SU-DHL-6 (cell line): Measurements from ENCODE around the gene TBC1D16.

Experiments
- H2AFZ ChIP-seq: fragments of 200-600 bp; sonication (generic); 2 replicates; pipeline ENCODE4 v1.6.1; 2014; ENCODE audit warnings: low read depth, mild to moderate bottlenecking, moderate library complexity, mixed read lengths, antibody characterized with exemption, low read length; ENCODE audit not compliant: severe bottlenecking
- H3F3A ChIP-seq: fragments of 200-600 bp; shearing (Covaris generic); 2 replicates; pipeline ENCODE4 v1.6.0; 2016; ENCODE audit warnings: antibody characterized with exemption, mild to moderate bottlenecking; ENCODE audit not compliant: insufficient read depth
- H3K27ac ChIP-seq: fragments of 200-600 bp; sonication (generic); 2 replicates; pipeline ENCODE4 v1.5.1; 2016; ENCODE audit warnings: low read depth, mild to moderate bottlenecking, low read length, moderate library complexity, mixed read lengths
- H3K27me3 ChIP-seq: fragments of 200-600 bp; sonication (generic), shearing (Covaris generic); 2 replicates; pipeline ENCODE4 v1.6.0; 2014; ENCODE audit warnings: mild to moderate bottlenecking, low read length
- H3K36me3 ChIP-seq: fragments of 200-600 bp; sonication (generic); 2 replicates; pipeline ENCODE4 v1.6.1; 2014; ENCODE audit warnings: mild to moderate bottlenecking, low read length, mixed read lengths
- H3K4me2 ChIP-seq: fragments of 300-600, 200-600 bp; shearing (Covaris generic), sonication (generic); 2 replicates; pipeline ENCODE4 v1.6.0; 2014; ENCODE audit warnings: low read length, low read depth, mild to moderate bottlenecking; ENCODE audit not compliant: poor library complexity, severe bottlenecking
- H3K4me3 ChIP-seq: fragments of 200-600 bp; sonication (generic); 2 replicates; pipeline ENCODE4 v1.5.1; 2014; ENCODE audit warnings: antibody characterized with exemption, low read length, mild to moderate bottlenecking, mixed read lengths; ENCODE audit not compliant: insufficient read depth, poor library complexity, severe bottlenecking
- H3K79me2 ChIP-seq: fragments of 200-600 bp; sonication (generic); 2 replicates; pipeline ENCODE4 v1.6.1; 2014; ENCODE audit warnings: mild to moderate bottlenecking, low read length, moderate library complexity; ENCODE audit not compliant: insufficient read depth
- H3K9ac ChIP-seq: fragments of 200-600 bp; sonication (generic); 2 replicates; pipeline ENCODE4 v1.7.0; 2014; ENCODE audit warnings: mild to moderate bottlenecking, low read length
- H3K9me2 ChIP-seq: fragments of 200-600 bp; sonication (generic); replicated peaks from 2 replicates; pipeline ENCODE4 v1.6.1; 2014; ENCODE audit warnings: low read length; ENCODE audit not compliant: insufficient read depth
- H3K9me3 ChIP-seq: fragments of 200-600 bp; sonication (generic); 2 replicates; pipeline ENCODE4 v1.6.1; 2014; ENCODE audit warnings: low read length, mixed read lengths; ENCODE audit not compliant: insufficient read depth
- H4K20me1 ChIP-seq: fragments of 200-600 bp; sonication (generic); 2 replicates; pipeline ENCODE4 v1.6.1; 2014; ENCODE audit warnings: low read depth, mild to moderate bottlenecking, antibody characterized with exemption, low read length, moderate library complexity, mixed read lengths
- CTCF ChIP-seq: fragments of 200-600 bp; sonication (generic); IDR thresholded peaks from one replicate; pipeline ENCODE4 v1.5.1; 2017; ENCODE audit warnings: antibody characterized with exemption, mild to moderate bottlenecking, low read length, moderate library complexity; ENCODE audit not compliant: insufficient read depth, poor library complexity, severe bottlenecking
- EZH2phosphoT487 ChIP-seq: fragments of 200-600 bp; sonication (generic), shearing (Covaris generic); conservative IDR thresholded peaks from 2 replicates; pipeline ENCODE4 v1.6.1; 2018; ENCODE audit warnings: mild to moderate bottlenecking, antibody characterized with exemption, low read length, moderate library complexity, mixed read lengths

TBC1D16 gene

DNA sequence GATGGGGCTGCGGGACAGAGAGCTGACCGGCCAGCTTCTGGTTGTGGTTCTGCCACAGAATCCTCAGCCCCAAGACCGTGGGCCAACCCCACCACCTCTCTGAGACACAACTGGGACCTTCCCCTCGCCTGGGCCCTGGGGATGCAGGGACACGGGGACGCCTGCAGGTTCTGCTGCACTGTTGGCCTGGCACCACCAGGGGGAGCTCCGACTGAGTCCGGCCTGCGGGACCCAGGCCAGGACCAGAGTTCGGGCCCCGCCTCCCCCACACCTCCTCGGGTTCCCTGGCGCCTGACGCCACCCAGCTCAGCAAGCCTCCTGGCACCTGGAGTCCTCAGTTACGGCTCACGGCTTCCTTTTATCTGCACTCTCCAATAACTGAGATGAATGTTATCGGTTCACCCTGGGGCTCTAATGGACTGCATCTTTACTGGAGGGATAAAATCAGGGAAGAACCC is 27.3 kb downstream of the TBC1D16 start:
- no peaks in the 10 kb centered on the region for H3K9me2 ChIP-seq
- no peaks in the 10 kb centered on the region for H3K36me3 ChIP-seq
- H3K4me2 ChIP-seq = no peak overlapping the region
- H2AFZ ChIP-seq = no peak overlapping the region
- no peak overlapping the region for H3K9ac ChIP-seq
- H4K20me1 ChIP-seq = no peaks in the 10 kb centered on the region
- H3K4me3 ChIP-seq = no peak overlapping the region
- no peaks in the 10 kb centered on the region for H3F3A ChIP-seq
- H3K27me3 ChIP-seq = no peaks in the 10 kb centered on the region
- no peaks in the 10 kb centered on the region for H3K9me3 ChIP-seq
- TF ChIP-seq EZH2phosphoT487 (no peak), CTCF (peak; percentile 78)
- H3K27ac ChIP-seq = no peak overlapping the region
- H3K79me2 ChIP-seq = no peaks in the 10 kb centered on the region

DNA sequence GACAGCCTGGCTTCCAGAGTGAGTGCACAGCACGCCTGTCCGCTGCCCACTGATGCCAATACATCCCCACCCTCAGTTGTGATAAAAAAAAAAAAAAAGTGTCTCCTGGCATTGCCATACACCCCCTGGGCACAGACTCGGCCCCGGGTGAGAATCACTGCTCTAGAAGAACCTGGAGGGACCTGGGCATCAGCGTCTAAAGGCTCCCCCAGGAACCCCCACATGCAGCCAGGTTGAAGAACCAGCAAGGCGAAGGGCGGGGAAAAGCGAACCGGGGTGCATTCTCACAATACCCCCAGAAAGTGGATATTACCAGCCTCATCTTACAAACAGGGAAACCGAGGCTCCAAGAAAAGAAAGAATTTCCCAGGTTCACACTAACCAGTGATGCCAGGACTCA is 27.7 kb downstream of the TBC1D16 start:
- H3K27me3 ChIP-seq = no peaks in the 10 kb centered on the region

GRCh38 chr17:80006811-80007752 is 28.6 kb downstream of the TBC1D16 start:
- H3K9me3 ChIP-seq = no peaks in the 10 kb centered on the region
- no peak overlapping the region for H3K27ac ChIP-seq
- no peaks in the 10 kb centered on the region for H3K27me3 ChIP-seq
- no peak overlapping the region for H3K4me2 ChIP-seq
- no peaks in the 10 kb centered on the region for H3K36me3 ChIP-seq
- no peaks in the 10 kb centered on the region for H3K79me2 ChIP-seq
- no peak overlapping the region for H3K9ac ChIP-seq
- no peak for TF ChIP-seq EZH2phosphoT487
- no peak for TF ChIP-seq CTCF
- no peaks in the 10 kb centered on the region for H3F3A ChIP-seq
- no peaks in the 10 kb centered on the region for H4K20me1 ChIP-seq
- H3K9me2 ChIP-seq = no peaks in the 10 kb centered on the region
- no peak overlapping the region for H3K4me3 ChIP-seq
- no peak overlapping the region for H2AFZ ChIP-seq

More for the DNA sequence above, 27.7 kb downstream of the TBC1D16 start:
- Histone ChIP-seq H2AFZ (no peak overlapping the region), H3K9me2 (no peaks in the 10 kb centered on the region), H3F3A (no peaks in the 10 kb centered on the region), H3K27ac (no peak overlapping the region), H3K9me3 (no peaks in the 10 kb centered on the region), H3K4me2 (no peak overlapping the region), H3K4me3 (no peak overlapping the region), H3K79me2 (no peaks in the 10 kb centered on the region), H3K9ac (no peak overlapping the region), H3K36me3 (no peaks in the 10 kb centered on the region), H4K20me1 (no peaks in the 10 kb centered on the region)
- TF ChIP-seq EZH2phosphoT487 (no peak), CTCF (no peak)
